Ovary (tissue), 9 donors: ENCODE results near the gene GLYAT. TPM values are rescaled to one million over a fixed set of nuclear protein-coding genes. Genes with fewer than 3 reads are reported as not detected.

Source experiments
- DNase-seq, 5 donors: peaks; one replicate each; pipeline ENCODE4 v3.0.0-alpha.2; 2019 to 2020
- H3K27ac ChIP-seq, 2 donors: fragments of 200-600 bp; one replicate each; pipeline versions ENCODE4 v1.5.1 to v1.8.0; 2019 to 2022
- H3K27me3 ChIP-seq: fragments of 200-600 bp; one replicate; pipeline ENCODE4 v1.8.0; 2022
- H3K36me3 ChIP-seq: fragments of 200-600 bp; sonication (generic); one replicate; pipeline ENCODE4 v1.5.1; 2019
- H3K4me1 ChIP-seq: one replicate; pipeline ENCODE4 v1.8.1; 2013; ENCODE audit warnings: mild to moderate bottlenecking, moderate library complexity; ENCODE audit not compliant: insufficient read depth
- H3K4me3 ChIP-seq: fragments of 200-600 bp; sonication (generic); one replicate; pipeline ENCODE4 v1.5.1; 2017
- H3K9me3 ChIP-seq, 2 donors: fragments of 200-600 bp in 1 of 2; sonication (generic) in 1 of 2; one replicate each; pipeline versions ENCODE4 v1.5.1 to v1.8.1; 2013 to 2019; ENCODE audit warnings: mild to moderate bottlenecking in 1 of 2, moderate library complexity in 1 of 2
- EP300 ChIP-seq: sonication (generic); formaldehyde crosslinking; IDR thresholded peaks from one replicate; pipeline ENCODE4 v1.6.1; 2017; ENCODE audit warnings: antibody characterized with exemption
- POLR2A ChIP-seq: fragments of 450-650 bp; IDR thresholded peaks from one replicate; pipeline ENCODE4 v1.6.1; 2017; ENCODE audit warnings: antibody characterized with exemption, mild to moderate bottlenecking, moderate library complexity
- WGBS, 3 donors: extraction: QIAGEN DNeasy Blood & Tissue Kit in 1 of 3; methylation state at CpG; one replicate each; pipeline versions ENCODE4 v1.1.5 to v1.1.7; 2013 to 2017; 5-methylcytosine and 5-hydroxymethylcytosine counted together
- intact Hi-C, 4 donors: fragments of 100-400 bp; cut with DNase I; formaldehyde crosslinking; loops; one replicate each; pipeline versions ENCODE4 v1.11.0 to v1.15.1; 2022 to 2023
- polyA plus RNA-seq, 2 donors: library from polyadenylated mRNA; stranded (reverse); fragments of 200-250 nt in 1 of 2; fragments of 350-450 nt in 1 of 2; fragmentation: Illumina TruSeq in 1 of 2; extraction: RNeasy Lipid Tissue Mini Kit (QIAGEN cat#74804) in 1 of 2; gene quantifications; one replicate each; pipeline ENCODE4 v1.2.3, GENCODE V29; 2013 to 2014
- total RNA-seq, 7 donors: library from RNA; depleted of rRNA in 2 of 7; stranded (reverse); fragments of >200 nt in 2 of 7; fragmentation: NEBNext Ultra II Directional in 3 of 7; extraction: Animal tissue kit (Norgen Biotek cat#: 25700) in 3 of 7; gene quantifications; one replicate each; pipeline versions ENCODE4 v1.1.0 to v1.2.4, GENCODE V29; 2016 to 2023
- TF ChIP-seq, protein P1 (sequence below), 3 donors: fragments of 450-650 bp in 2 of 3; fragments of 200-600 bp in 1 of 3; IDR thresholded peaks; one replicate each; pipeline versions ENCODE4 v1.5.1 to v1.8.0; 2016 to 2022; ENCODE audit warnings: antibody characterized with exemption in 3 of 3, mild to moderate bottlenecking in 1 of 3
- donor health status: DM: no; HTN: no; CAD: no; lungs with moderate emphysema.
- donor health status: DM: no; HTN: no; CAD: no.
- donor health status: Bipolar disorder and iron deficiency.
- donor health status: DM: yes; HTN: yes; CAD: no.
- donor health status: DM: no; HTN: no; CAD: no.
- donor health status: DM: yes; HTN: yes; CAD: no.

Gene GLYAT
- total and polyA plus RNA-seq, 9 donors, result 0.18 TPM; not detected in 8

DNA sequence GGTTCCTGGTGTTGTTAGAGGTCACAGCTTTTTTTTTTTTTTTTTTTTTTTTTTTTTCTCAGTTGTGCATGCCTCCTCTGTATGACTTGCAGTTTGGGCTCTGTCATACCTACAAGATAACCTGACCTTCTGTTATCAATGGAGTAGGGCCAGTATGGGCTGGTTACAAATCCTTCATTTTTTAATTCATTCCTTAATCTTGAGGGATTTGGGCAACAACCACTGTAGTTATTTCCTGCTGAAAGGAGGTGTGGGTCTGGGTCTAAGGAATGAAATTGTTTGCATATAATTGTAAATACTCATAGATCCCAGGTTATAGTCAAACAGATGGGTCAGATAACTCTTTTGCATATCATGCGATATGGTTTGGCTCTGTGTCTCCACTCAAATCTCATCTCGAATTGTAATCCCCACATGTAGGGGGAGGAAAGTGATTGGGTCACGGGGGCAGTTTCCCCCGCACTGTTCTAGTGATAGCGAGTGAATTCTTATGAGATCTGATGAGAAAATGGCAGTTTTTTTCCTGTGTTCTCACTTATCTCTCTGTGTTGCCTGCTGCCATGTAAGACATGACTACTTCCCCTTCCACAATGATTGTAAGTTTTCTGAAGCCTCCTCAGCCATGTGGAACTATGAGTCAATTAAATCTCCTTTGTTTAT is 14.1 kb upstream of the GLYAT start:
- TF ChIP-seq EP300, result no peak
- H3K4me1 ChIP-seq, result no peaks in the 10 kb centered on the region
- peaks cover 0 to 7% of the 10 kb centered on the region in 2 donors for H3K9me3 ChIP-seq
- no peaks in the 10 kb centered on the region for H3K36me3 ChIP-seq
- 68 to 84% (median 78%) methylated on average over 5 of the region's 5 CpGs for WGBS, 3 donors
- H3K27me3 ChIP-seq, result no peaks in the 10 kb centered on the region
- no peak overlapping the region for H3K27ac ChIP-seq
- H3K4me3 ChIP-seq, result no peak overlapping the region
- intact Hi-C loops, result no loop called here
- no peak for DNase-seq

DNA sequence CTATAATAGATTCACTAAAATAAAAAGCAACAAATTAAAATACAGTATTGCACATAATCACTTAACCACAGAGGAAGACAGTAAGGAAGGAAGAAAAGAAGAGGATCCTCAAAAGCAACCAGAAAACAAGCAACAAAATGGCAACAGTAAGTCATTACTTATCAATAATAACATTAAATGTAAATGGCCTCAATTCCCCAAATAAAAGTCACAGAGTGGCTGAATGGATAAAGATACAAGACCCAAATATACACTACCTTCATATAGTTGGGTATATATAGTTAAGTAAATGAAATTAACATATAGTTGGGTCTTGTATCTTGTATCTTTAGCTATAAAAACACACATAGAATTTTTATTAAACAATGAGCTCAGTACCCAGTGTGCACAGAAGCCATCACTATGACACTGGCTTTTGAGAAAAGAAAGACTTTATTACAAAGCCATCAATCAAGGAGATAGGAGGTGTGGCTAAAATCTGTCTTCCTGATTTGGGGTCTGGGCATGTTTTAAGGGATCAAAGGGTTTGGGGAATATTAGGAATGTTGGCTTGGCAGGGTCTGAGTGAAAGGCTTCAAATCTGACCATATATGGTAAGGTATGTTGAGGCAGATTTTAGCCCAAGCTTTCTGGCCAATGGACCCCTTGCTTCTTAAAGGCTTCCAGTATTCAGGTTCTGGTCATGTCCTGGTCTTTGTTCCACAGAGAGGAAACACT is 13.4 kb upstream of the GLYAT start:
- H3K27me3 ChIP-seq, result no peaks in the 10 kb centered on the region
- no peaks in the 10 kb centered on the region for H3K36me3 ChIP-seq
- H3K27ac ChIP-seq, result no peak overlapping the region
- no peaks in the 10 kb centered on the region for H3K4me1 ChIP-seq
- no peak for DNase-seq
- no peak overlapping the region for H3K4me3 ChIP-seq
- intact Hi-C loops, result no loop called here
- no peak for TF ChIP-seq EP300
- TF ChIP-seq POLR2A, result no peak
- TF ChIP-seq, protein P1, sequence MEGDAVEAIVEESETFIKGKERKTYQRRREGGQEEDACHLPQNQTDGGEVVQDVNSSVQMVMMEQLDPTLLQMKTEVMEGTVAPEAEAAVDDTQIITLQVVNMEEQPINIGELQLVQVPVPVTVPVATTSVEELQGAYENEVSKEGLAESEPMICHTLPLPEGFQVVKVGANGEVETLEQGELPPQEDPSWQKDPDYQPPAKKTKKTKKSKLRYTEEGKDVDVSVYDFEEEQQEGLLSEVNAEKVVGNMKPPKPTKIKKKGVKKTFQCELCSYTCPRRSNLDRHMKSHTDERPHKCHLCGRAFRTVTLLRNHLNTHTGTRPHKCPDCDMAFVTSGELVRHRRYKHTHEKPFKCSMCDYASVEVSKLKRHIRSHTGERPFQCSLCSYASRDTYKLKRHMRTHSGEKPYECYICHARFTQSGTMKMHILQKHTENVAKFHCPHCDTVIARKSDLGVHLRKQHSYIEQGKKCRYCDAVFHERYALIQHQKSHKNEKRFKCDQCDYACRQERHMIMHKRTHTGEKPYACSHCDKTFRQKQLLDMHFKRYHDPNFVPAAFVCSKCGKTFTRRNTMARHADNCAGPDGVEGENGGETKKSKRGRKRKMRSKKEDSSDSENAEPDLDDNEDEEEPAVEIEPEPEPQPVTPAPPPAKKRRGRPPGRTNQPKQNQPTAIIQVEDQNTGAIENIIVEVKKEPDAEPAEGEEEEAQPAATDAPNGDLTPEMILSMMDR (IDR thresholded peaks at IDR 0.05), result no peak
- peaks cover 0 to 7% of the 10 kb centered on the region in 2 donors for H3K9me3 ChIP-seq

DNA sequence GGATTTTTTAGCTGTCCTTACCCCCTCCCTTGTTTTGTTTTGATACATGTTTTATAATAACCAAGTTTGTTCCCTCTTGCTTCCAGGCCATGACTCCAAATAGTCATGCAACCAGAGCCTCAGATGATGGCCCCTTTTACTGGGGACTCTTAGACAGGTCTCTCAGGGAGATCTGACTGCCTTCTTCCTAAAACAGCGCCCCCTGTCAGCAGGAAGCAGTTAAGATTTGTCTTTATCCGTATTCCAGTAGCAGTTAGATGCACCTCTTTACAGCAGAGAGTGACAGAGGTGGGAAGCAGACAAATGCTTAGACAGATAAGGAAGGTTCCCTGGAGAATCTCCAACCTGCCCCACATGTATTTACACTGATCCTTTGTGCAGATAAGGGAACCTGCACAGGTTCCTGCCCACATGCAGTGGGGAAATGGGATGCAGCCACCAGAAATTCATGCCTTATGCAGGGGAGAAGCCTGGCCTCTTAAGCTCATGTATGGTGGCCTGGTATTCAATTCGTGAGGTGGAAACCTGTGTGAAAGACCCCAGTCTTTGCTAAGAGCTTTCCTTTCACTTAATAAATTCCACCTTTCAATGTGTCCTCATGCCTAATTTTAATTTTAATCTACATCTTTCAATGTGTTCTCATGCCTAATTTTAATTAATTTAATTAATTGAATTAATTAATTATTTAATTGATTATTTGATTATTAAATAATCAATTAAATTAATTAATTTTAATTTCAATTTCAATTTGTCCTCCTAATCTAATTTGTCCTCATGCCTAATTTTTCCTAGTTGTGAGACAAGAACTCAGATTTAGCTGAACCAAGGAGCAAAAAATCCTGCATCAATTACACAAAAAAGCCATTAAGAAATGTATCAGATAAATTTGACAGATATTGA is 11.5 kb upstream of the GLYAT start:
- TF ChIP-seq POLR2A (no peak), EP300 (no peak)
- TF ChIP-seq, protein P1 (IDR thresholded peaks at IDR 0.05), result no peak
- H3K27ac ChIP-seq, result no peak overlapping the region
- peaks cover 0 to 7% of the 10 kb centered on the region in 2 donors for H3K9me3 ChIP-seq
- no peaks in the 10 kb centered on the region for H3K4me1 ChIP-seq
- H3K36me3 ChIP-seq, result no peaks in the 10 kb centered on the region
- no peaks in the 10 kb centered on the region for H3K27me3 ChIP-seq
- DNase-seq, result no peak
- WGBS, 3 donors, result 49 to 53% (median 51%) methylated on average over 3 of the region's 3 CpGs
- intact Hi-C loops, result no loop called here
- H3K4me3 ChIP-seq, result no peak overlapping the region

DNA sequence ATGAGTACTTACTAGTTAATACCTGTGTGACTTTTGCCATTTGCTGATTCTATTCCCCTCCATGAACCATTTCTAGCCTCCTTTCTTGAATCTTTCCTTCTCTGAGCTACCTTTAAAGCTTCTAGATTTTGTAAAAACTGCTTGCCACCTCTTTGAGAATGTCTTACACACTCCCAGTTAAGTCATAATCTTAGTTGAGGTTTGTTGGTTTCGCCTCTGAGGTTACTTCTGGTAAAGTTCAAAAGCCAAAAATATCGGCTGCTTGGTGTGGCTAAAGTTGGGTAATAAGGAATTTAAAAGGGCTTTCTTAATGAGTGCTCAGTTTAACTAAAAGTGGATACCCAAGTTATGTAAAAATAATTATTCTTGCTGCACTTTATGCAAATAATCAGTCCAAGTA is 10.4 kb upstream of the GLYAT start:
- no peak overlapping the region for H3K4me3 ChIP-seq
- H3K27me3 ChIP-seq, result no peaks in the 10 kb centered on the region
- 73 to 79% (median 77%) methylated on average over 2 of the region's 2 CpGs for WGBS, 3 donors
- H3K36me3 ChIP-seq, result no peaks in the 10 kb centered on the region
- TF ChIP-seq, protein P1 (IDR thresholded peaks at IDR 0.05), result no peak
- no peak for TF ChIP-seq EP300
- TF ChIP-seq POLR2A, result no peak
- H3K27ac ChIP-seq, result no peak overlapping the region
- intact Hi-C loops, result no loop called here
- no peak for DNase-seq
- H3K9me3 ChIP-seq, result peaks cover 0 to 7% of the 10 kb centered on the region in 2 donors
- H3K4me1 ChIP-seq, result no peaks in the 10 kb centered on the region
